ENCODE results near the gene MIGA2. TPM values are rescaled to one million over a fixed set of nuclear protein-coding genes. Genes with fewer than 3 reads are reported as not detected.
A peak's percentile ranks its signal among the peaks of the same experiment; 100 is the strongest.

MIGA2 gene
- total and polyA plus RNA-seq, 4 donors = 8.0 to 42.6 (median 16.9) TPM

DNA sequence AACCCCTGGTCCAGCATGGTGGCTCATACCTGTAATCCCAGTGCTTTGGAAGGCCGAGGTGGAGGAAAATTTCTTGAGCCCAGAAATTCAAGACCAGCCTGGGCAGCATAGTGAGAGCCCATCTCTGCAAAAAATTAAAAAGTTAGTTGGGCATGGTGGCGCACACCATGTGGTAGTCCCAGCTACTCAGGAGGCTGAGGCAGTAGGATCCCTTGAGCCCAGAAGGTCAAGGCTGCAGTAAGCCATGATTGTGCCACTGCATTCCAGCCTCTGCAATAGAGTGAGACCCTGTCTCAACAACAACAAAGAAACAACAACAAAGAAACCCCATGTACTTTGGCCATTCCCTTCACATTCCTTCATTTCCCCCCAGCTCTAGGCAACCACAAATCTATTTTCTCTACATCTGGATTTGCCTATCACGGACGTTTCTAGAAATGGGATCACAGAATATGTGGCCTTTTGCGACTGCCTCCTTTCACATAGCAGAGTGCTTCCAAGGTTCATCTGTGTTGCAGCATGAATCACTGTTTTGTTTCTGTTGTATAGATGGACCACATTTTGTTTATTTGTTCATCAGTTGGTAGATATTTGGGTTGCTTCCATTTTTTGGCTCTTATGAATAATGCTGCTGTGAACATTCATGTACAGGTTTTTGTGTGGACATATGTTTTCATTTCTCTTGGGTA lies 17.9 kb downstream of the MIGA2 start (continued):
- TF ChIP-seq, protein P1, sequence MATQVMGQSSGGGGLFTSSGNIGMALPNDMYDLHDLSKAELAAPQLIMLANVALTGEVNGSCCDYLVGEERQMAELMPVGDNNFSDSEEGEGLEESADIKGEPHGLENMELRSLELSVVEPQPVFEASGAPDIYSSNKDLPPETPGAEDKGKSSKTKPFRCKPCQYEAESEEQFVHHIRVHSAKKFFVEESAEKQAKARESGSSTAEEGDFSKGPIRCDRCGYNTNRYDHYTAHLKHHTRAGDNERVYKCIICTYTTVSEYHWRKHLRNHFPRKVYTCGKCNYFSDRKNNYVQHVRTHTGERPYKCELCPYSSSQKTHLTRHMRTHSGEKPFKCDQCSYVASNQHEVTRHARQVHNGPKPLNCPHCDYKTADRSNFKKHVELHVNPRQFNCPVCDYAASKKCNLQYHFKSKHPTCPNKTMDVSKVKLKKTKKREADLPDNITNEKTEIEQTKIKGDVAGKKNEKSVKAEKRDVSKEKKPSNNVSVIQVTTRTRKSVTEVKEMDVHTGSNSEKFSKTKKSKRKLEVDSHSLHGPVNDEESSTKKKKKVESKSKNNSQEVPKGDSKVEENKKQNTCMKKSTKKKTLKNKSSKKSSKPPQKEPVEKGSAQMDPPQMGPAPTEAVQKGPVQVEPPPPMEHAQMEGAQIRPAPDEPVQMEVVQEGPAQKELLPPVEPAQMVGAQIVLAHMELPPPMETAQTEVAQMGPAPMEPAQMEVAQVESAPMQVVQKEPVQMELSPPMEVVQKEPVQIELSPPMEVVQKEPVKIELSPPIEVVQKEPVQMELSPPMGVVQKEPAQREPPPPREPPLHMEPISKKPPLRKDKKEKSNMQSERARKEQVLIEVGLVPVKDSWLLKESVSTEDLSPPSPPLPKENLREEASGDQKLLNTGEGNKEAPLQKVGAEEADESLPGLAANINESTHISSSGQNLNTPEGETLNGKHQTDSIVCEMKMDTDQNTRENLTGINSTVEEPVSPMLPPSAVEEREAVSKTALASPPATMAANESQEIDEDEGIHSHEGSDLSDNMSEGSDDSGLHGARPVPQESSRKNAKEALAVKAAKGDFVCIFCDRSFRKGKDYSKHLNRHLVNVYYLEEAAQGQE (IDR thresholded peaks at IDR 0.05) = no peak
- no peak for TF ChIP-seq GABPA (IDR thresholded peaks at IDR 0.05 in 1 of 2, conservative IDR thresholded peaks at IDR 0.05 in 1 of 2)
- TF ChIP-seq, protein P2, sequence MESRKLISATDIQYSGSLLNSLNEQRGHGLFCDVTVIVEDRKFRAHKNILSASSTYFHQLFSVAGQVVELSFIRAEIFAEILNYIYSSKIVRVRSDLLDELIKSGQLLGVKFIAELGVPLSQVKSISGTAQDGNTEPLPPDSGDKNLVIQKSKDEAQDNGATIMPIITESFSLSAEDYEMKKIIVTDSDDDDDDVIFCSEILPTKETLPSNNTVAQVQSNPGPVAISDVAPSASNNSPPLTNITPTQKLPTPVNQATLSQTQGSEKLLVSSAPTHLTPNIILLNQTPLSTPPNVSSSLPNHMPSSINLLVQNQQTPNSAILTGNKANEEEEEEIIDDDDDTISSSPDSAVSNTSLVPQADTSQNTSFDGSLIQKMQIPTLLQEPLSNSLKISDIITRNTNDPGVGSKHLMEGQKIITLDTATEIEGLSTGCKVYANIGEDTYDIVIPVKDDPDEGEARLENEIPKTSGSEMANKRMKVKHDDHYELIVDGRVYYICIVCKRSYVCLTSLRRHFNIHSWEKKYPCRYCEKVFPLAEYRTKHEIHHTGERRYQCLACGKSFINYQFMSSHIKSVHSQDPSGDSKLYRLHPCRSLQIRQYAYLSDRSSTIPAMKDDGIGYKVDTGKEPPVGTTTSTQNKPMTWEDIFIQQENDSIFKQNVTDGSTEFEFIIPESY (IDR thresholded peaks at IDR 0.05) = no peak
- no peak for TF ChIP-seq SP1 (IDR thresholded peaks at IDR 0.05)
- no peak for TF ChIP-seq FOXA2 (IDR thresholded peaks at IDR 0.05)
- TF ChIP-seq RAD21 (IDR thresholded peaks at IDR 0.05) = no peak

DNA sequence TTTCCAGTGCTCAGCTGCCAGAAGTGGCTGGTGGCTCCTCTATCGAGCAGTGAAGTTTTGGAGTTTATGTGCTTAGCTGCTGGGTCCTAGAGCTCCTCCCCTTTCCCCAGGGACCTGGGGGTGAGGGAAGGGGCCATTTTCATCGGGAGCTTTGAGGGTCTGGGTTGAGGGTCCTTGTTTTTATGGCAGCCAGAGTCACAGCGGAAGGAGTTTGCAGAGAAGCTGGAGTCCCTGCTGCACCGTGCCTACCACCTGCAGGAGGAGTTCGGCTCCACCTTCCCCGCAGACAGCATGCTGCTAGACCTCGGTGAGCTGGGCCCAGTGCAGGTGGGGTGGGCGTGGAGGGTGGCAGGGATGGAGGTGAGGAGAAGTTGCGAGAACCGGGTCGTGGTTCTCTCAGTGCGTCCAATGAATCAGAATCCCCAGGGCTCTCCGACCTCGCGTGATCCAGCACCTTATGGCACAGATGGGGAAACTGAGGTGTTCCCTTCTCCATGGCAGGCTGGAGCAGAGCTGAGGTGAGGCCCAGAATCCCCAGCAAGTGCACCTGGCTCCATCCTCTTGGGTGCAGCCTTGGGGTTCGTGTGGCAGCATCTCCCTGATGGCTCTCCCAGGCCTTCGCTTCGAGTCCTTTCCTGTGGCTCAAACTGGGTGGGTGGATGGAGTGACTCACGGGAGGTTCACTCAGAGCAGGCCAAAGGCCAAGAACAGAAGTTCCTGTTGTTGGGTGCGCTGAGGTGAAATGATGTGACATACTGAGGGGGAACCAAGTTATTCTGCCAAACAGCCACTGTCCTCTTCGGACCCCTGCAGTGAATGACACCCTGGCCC lies 22.8 kb downstream of the MIGA2 start:
- no peak for TF ChIP-seq HNF4A (conservative IDR thresholded peaks at IDR 0.05)
- TF ChIP-seq GABPA (IDR thresholded peaks at IDR 0.05 in 1 of 2, conservative IDR thresholded peaks at IDR 0.05 in 1 of 2) = no peak
- TF ChIP-seq JUND (IDR thresholded peaks at IDR 0.05) = no peak
- no peak for TF ChIP-seq YY1 (IDR thresholded peaks at IDR 0.05)
- TF ChIP-seq HNF4G (IDR thresholded peaks at IDR 0.05) = no peak
- TF ChIP-seq, protein P3, sequence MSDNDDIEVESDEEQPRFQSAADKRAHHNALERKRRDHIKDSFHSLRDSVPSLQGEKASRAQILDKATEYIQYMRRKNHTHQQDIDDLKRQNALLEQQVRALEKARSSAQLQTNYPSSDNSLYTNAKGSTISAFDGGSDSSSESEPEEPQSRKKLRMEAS (IDR thresholded peaks at IDR 0.05) = no peak
- no peak for TF ChIP-seq FOXA1 (IDR thresholded peaks at IDR 0.05)
- TF ChIP-seq RXRA (IDR thresholded peaks at IDR 0.05) = no peak
- TF ChIP-seq, protein P2 (IDR thresholded peaks at IDR 0.05) = no peak
- no peak for TF ChIP-seq NR2F2 (IDR thresholded peaks at IDR 0.05)
- no peak for TF ChIP-seq RAD21 (IDR thresholded peaks at IDR 0.05)
- TF ChIP-seq FOXA2 (IDR thresholded peaks at IDR 0.05) = no peak
- TF ChIP-seq, protein P1 (IDR thresholded peaks at IDR 0.05) = no peak
- no peak for TF ChIP-seq TAF1 (conservative IDR thresholded peaks at IDR 0.05)
- no peak for TF ChIP-seq EGR1 (IDR thresholded peaks at IDR 0.05; ENCODE audit: low read depth in 2 of 2)
- H3K27me3 ChIP-seq (ENCODE audit: control insufficient read depth in 4 of 4, insufficient read depth in 4 of 4, low read length in 3 of 4) = no peaks in the 10 kb centered on the region
- no peak for DNase-seq (ENCODE audit: low spot score)
- H3K27ac ChIP-seq (ENCODE audit: low read depth in 1 of 2, low read length in 2 of 2) = peak overlapping the region in 1 of 2 donors; percentile 13
- H3K9me3 ChIP-seq (ENCODE audit: control insufficient read depth in 4 of 4, low read length in 3 of 4) = no peaks in the 10 kb centered on the region
- peaks cover 0 to 13% (median 5%) of the 10 kb centered on the region in 4 donors for H3K4me1 ChIP-seq (ENCODE audit: control insufficient read depth in 4 of 4, insufficient read depth in 4 of 4, low read length in 3 of 4)
- no peak overlapping the region for H3K9ac ChIP-seq (ENCODE audit: low read depth in 1 of 2, low read length in 2 of 2)
- 89% methylated on average over 21 of the region's 21 CpGs for WGBS
- H3K4me3 ChIP-seq (ENCODE audit: low read depth in 1 of 3, low read length in 3 of 3) = no peak overlapping the region
- peaks cover 0 to 21% (median 6%) of the 10 kb centered on the region in 4 donors for H3K36me3 ChIP-seq (ENCODE audit: control insufficient read depth in 4 of 4, insufficient read depth in 3 of 4, low read depth in 1 of 4, low read length in 3 of 4)
